Measurements from ENCODE around the gene SSBP2. TPM values are rescaled to one million over a fixed set of nuclear protein-coding genes. Genes with fewer than 3 reads are reported as not detected.

The SSBP2 gene
- total RNA-seq, 1 experiment from 2014 or later, result 5.2 TPM

DNA sequence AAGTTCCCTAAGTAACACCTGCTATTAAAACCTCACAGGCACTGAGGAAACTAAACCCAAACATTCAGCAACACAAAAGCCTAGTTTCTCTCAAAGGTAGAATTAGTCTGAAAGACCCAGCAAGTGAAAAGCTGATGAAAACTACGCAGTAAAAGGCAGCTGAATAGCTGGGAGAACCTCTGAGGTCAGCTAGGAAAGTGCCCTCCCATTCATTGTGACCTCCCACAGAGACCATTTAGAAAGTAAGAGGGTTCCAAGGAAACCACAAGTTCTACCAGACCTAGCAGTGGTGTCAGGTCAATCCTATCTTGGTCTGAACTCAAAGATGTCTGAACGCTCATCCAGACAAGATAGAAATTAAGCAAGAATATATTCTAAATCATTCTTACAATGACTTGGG is 144.7 kb downstream of the SSBP2 start:
- H3K4me3 ChIP-seq (replicated peaks in 1 of 2; ENCODE audit: low read depth in 1 of 2, low read length in 2 of 2), result no peak overlapping the region
- no peak overlapping the region for H2AFZ ChIP-seq (ENCODE audit: low read depth, low read length, poor library complexity, severe bottlenecking)
- intact Hi-C loops (cut with micrococcal nuclease), result no loop called here
- no peak for TF ChIP-seq POLR2A (IDR thresholded peaks at IDR 0.05; ENCODE audit: borderline replicate concordance, extremely low read depth, insufficient read depth, insufficient read length)
- TF ChIP-seq, protein P1, sequence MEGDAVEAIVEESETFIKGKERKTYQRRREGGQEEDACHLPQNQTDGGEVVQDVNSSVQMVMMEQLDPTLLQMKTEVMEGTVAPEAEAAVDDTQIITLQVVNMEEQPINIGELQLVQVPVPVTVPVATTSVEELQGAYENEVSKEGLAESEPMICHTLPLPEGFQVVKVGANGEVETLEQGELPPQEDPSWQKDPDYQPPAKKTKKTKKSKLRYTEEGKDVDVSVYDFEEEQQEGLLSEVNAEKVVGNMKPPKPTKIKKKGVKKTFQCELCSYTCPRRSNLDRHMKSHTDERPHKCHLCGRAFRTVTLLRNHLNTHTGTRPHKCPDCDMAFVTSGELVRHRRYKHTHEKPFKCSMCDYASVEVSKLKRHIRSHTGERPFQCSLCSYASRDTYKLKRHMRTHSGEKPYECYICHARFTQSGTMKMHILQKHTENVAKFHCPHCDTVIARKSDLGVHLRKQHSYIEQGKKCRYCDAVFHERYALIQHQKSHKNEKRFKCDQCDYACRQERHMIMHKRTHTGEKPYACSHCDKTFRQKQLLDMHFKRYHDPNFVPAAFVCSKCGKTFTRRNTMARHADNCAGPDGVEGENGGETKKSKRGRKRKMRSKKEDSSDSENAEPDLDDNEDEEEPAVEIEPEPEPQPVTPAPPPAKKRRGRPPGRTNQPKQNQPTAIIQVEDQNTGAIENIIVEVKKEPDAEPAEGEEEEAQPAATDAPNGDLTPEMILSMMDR (IDR thresholded peaks at IDR 0.05 in 2 of 3, conservative IDR thresholded peaks at IDR 0.05 in 1 of 3; ENCODE audit: borderline replicate concordance in 1 of 3, insufficient read depth in 1 of 3, low read depth in 2 of 3, low read length in 2 of 3), result no peak
- TF ChIP-seq ZNF274 (IDR thresholded peaks at IDR 0.05; ENCODE audit: low read depth, low read length), result no peak
- ChIA-PET RAD21 (ENCODE audit: low non-redundant PET in 1 of 2, low total read pairs in 2 of 2, uncharacterized antibody in 2 of 2, unreplicated experiment in 2 of 2) (no interaction called here), CTCF (no interaction called here), POLR2A (no interaction called here)
- no peak overlapping the region for H3K27ac ChIP-seq (ENCODE audit: low read depth, low read length)
- no peaks in the 10 kb centered on the region for H3K36me3 ChIP-seq (ENCODE audit: control insufficient read depth in 1 of 2, insufficient read depth in 2 of 2, low read length in 2 of 2)
- no peak overlapping the region for H3K4me2 ChIP-seq (ENCODE audit: low read length)
- no peaks in the 10 kb centered on the region for H3K27me3 ChIP-seq (ENCODE audit: insufficient read depth, low read length)
- H3K79me2 ChIP-seq (ENCODE audit: insufficient read depth, low read length), result no peaks in the 10 kb centered on the region
- no peak for DNase-seq (ENCODE audit: low read depth, low spot score)
- no peak for ATAC-seq
- H3K9me3 ChIP-seq (ENCODE audit: control insufficient read depth in 1 of 2, insufficient read depth in 1 of 2, low read depth in 1 of 2, low read length in 2 of 2), result no peaks in the 10 kb centered on the region; a peak in 2 of 4 replicates
- no peaks in the 10 kb centered on the region for H4K20me1 ChIP-seq (ENCODE audit: insufficient read depth)
- 0 out of 4 replicates have a peak, but pooled peaks cover 0 to 4% of the 10 kb centered on the region in 2 experiments for H3K4me1 ChIP-seq (ENCODE audit: control insufficient read depth in 1 of 2, insufficient read depth in 2 of 2, low read length in 2 of 2)
- no peak overlapping the region for H3K9ac ChIP-seq (ENCODE audit: low read length)
- no TSS peak for BruUV-seq (replicated peaks)
- no peaks in the 10 kb centered on the region for H3K9me2 ChIP-seq (ENCODE audit: insufficient read depth)

DNA sequence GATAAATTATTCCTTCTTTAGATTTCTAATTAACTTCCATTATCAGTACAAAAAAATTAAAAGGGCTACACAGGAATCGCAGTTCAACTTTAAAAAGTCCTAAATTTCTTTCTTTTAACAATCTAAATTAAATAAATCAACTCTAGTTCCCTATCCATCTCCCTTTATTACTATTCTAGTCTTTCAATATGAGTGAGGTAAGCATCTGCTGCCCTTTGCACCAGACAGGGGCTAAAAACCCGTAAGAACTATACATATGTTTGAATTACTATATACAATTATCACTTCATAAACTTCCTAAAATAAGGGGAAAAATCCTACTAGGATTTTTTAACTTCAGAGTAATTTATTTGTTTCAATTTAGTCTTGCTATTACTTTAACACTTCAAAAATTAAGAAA is 145.6 kb downstream of the SSBP2 start:
- Histone ChIP-seq H3K9me2 (ENCODE audit: insufficient read depth) (no peaks in the 10 kb centered on the region), H3K4me1 (ENCODE audit: control insufficient read depth in 1 of 2, insufficient read depth in 2 of 2, low read length in 2 of 2) (0 out of 4 replicates have a peak, but pooled peaks cover 0 to 4% of the 10 kb centered on the region in 2 experiments), H3K27ac (ENCODE audit: low read depth, low read length) (no peak overlapping the region), H2AFZ (ENCODE audit: low read depth, low read length, poor library complexity, severe bottlenecking) (no peak overlapping the region), H3K9ac (ENCODE audit: low read length) (no peak overlapping the region), H3K27me3 (ENCODE audit: insufficient read depth, low read length) (no peaks in the 10 kb centered on the region), H3K36me3 (ENCODE audit: control insufficient read depth in 1 of 2, insufficient read depth in 2 of 2, low read length in 2 of 2) (no peaks in the 10 kb centered on the region), H3K9me3 (ENCODE audit: control insufficient read depth in 1 of 2, insufficient read depth in 1 of 2, low read depth in 1 of 2, low read length in 2 of 2) (no peaks in the 10 kb centered on the region; a peak in 2 of 4 replicates), H4K20me1 (ENCODE audit: insufficient read depth) (no peaks in the 10 kb centered on the region), H3K4me2 (ENCODE audit: low read length) (no peak overlapping the region), H3K79me2 (ENCODE audit: insufficient read depth, low read length) (no peaks in the 10 kb centered on the region), H3K4me3 (replicated peaks in 1 of 2; ENCODE audit: low read depth in 1 of 2, low read length in 2 of 2) (no peak overlapping the region)
- no peak for ATAC-seq
- CTCF ChIA-PET, result no interaction called here
- intact Hi-C loops (cut with micrococcal nuclease), result no loop called here
- POLR2A ChIA-PET, result no interaction called here
- no TSS peak for BruUV-seq (replicated peaks)
- RAD21 ChIA-PET (ENCODE audit: low non-redundant PET in 1 of 2, low total read pairs in 2 of 2, uncharacterized antibody in 2 of 2, unreplicated experiment in 2 of 2), result no interaction called here
- no peak for DNase-seq (ENCODE audit: low read depth, low spot score)
- TF ChIP-seq EGR1 (IDR thresholded peaks at IDR 0.05; ENCODE audit: low read depth) (no peak), ELF1 (IDR thresholded peaks at IDR 0.05; ENCODE audit: borderline replicate concordance, low read depth) (no peak), POLR2A (IDR thresholded peaks at IDR 0.05; ENCODE audit: borderline replicate concordance, extremely low read depth, insufficient read depth, insufficient read length) (no peak), CEBPB (IDR thresholded peaks at IDR 0.05; ENCODE audit: low read depth) (no peak)
- TF ChIP-seq, protein P2, sequence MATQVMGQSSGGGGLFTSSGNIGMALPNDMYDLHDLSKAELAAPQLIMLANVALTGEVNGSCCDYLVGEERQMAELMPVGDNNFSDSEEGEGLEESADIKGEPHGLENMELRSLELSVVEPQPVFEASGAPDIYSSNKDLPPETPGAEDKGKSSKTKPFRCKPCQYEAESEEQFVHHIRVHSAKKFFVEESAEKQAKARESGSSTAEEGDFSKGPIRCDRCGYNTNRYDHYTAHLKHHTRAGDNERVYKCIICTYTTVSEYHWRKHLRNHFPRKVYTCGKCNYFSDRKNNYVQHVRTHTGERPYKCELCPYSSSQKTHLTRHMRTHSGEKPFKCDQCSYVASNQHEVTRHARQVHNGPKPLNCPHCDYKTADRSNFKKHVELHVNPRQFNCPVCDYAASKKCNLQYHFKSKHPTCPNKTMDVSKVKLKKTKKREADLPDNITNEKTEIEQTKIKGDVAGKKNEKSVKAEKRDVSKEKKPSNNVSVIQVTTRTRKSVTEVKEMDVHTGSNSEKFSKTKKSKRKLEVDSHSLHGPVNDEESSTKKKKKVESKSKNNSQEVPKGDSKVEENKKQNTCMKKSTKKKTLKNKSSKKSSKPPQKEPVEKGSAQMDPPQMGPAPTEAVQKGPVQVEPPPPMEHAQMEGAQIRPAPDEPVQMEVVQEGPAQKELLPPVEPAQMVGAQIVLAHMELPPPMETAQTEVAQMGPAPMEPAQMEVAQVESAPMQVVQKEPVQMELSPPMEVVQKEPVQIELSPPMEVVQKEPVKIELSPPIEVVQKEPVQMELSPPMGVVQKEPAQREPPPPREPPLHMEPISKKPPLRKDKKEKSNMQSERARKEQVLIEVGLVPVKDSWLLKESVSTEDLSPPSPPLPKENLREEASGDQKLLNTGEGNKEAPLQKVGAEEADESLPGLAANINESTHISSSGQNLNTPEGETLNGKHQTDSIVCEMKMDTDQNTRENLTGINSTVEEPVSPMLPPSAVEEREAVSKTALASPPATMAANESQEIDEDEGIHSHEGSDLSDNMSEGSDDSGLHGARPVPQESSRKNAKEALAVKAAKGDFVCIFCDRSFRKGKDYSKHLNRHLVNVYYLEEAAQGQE (IDR thresholded peaks at IDR 0.05; ENCODE audit: low read depth), result no peak
- TF ChIP-seq, protein P3, sequence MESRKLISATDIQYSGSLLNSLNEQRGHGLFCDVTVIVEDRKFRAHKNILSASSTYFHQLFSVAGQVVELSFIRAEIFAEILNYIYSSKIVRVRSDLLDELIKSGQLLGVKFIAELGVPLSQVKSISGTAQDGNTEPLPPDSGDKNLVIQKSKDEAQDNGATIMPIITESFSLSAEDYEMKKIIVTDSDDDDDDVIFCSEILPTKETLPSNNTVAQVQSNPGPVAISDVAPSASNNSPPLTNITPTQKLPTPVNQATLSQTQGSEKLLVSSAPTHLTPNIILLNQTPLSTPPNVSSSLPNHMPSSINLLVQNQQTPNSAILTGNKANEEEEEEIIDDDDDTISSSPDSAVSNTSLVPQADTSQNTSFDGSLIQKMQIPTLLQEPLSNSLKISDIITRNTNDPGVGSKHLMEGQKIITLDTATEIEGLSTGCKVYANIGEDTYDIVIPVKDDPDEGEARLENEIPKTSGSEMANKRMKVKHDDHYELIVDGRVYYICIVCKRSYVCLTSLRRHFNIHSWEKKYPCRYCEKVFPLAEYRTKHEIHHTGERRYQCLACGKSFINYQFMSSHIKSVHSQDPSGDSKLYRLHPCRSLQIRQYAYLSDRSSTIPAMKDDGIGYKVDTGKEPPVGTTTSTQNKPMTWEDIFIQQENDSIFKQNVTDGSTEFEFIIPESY (IDR thresholded peaks at IDR 0.05; ENCODE audit: extremely low read depth, insufficient replicate concordance, low read length), result no peak
- TF ChIP-seq, protein P1 (IDR thresholded peaks at IDR 0.05 in 2 of 3, conservative IDR thresholded peaks at IDR 0.05 in 1 of 3; ENCODE audit: borderline replicate concordance in 1 of 3, insufficient read depth in 1 of 3, low read depth in 2 of 3, low read length in 2 of 3), result no peak

Measured in HCT116 (cell line).